GM12864 (cell line): ENCODE results near the gene ZBED1.

Experiments used
- DNase-seq: peaks from one replicate; pipeline ENCODE4 v3.0.0-alpha.2; 2011; ENCODE audit warnings: low read depth
- H3K4me3 ChIP-seq: 2 replicates; pipeline ENCODE4 v1.5.1; 2011; ENCODE audit warnings: mild to moderate bottlenecking, low read depth, low read length, control low read depth
- CTCF ChIP-seq: IDR thresholded peaks from 2 replicates; pipeline ENCODE4 v1.5.1; 2011; ENCODE audit warnings: low read depth, mild to moderate bottlenecking, moderate library complexity, low read length, control low read depth, inconsistent platforms; ENCODE audit errors: missing control alignments

Gene ZBED1

GRCh38 chrX:2542826-2543521 is 42.2 kb upstream of the ZBED1 start:
- H3K4me3 ChIP-seq: no peak overlapping the region
- DNase-seq: no peak
- no peak for TF ChIP-seq CTCF

- no peak for DNase-seq
- no peak overlapping the region for H3K4me3 ChIP-seq
- TF ChIP-seq CTCF: no peak
These were observed 40.8 kb upstream of the ZBED1 start for GRCh38 chrX:2541603-2542002.

- H3K4me3 ChIP-seq: no peak overlapping the region
- TF ChIP-seq CTCF: no peak
- no peak for DNase-seq
These were observed 39.7 kb upstream of the ZBED1 start for GRCh38 chrX:2540426-2540947.

GRCh38 chrX:2539586-2539985 is 38.8 kb upstream of the ZBED1 start:
- no peak for DNase-seq
- no peak for TF ChIP-seq CTCF

GRCh38 chrX:2538031-2538757 is 37.4 kb upstream of the ZBED1 start:
- no peak for TF ChIP-seq CTCF
- no peak for DNase-seq
- H3K4me3 ChIP-seq: no peak overlapping the region

More at GRCh38 chrX:2539586-2539985, 38.8 kb upstream of the ZBED1 start:
- H3K4me3 ChIP-seq: no peak overlapping the region

GRCh38 chrX:2536974-2537373 is 36.2 kb upstream of the ZBED1 start:
- DNase-seq: no peak
- H3K4me3 ChIP-seq: no peak overlapping the region
- TF ChIP-seq CTCF: no peak
